ENCODE measurements around the gene MISP.
"Not testable (repeated sequence)": the region's sequence is repeated elsewhere in the genome, so short reads cannot be mapped to it uniquely, and the experiment has no call there.

The MISP gene

GRCh38 chr19:750640-751423, at the start of gene MISP:
TSS of gene MISP (plus strand) at chr19:751112. CDS start at chr19:756947, 5,835 bp downstream.
- H3K4me3 ChIP-seq (ENCODE audit: low read depth, low read length): no peak within 1 kb of the TSS
- TF ChIP-seq CTCF (IDR thresholded peaks at IDR 0.05; ENCODE audit: insufficient read depth, low read depth, low read length, missing control alignments): no peak
- DNase-seq (ENCODE audit: low read depth): no peak

GRCh38 chr19:702847-703246, 48.1 kb upstream of the MISP start:
- not testable (repeated sequence) for H3K4me3 ChIP-seq (ENCODE audit: low read depth, low read length); DNase-seq (ENCODE audit: low read depth)

- no peak for TF ChIP-seq CTCF (IDR thresholded peaks at IDR 0.05; ENCODE audit: insufficient read depth, low read depth, low read length, missing control alignments)
- no peak overlapping the region for H3K4me3 ChIP-seq (ENCODE audit: low read depth, low read length)
- no peak for DNase-seq (ENCODE audit: low read depth)
Observed at GRCh38 chr19:703329-703650, 47.6 kb upstream of the MISP start.

- no peak overlapping the region for H3K4me3 ChIP-seq (ENCODE audit: low read depth, low read length)
Observed at GRCh38 chr19:703651-704446, 47.1 kb upstream of the MISP start.

GRCh38 chr19:704447-704741, 46.5 kb upstream of the MISP start:
- H3K4me3 ChIP-seq (ENCODE audit: low read depth, low read length): no peak overlapping the region
- DNase-seq (ENCODE audit: low read depth): no peak
- no peak for TF ChIP-seq CTCF (IDR thresholded peaks at IDR 0.05; ENCODE audit: insufficient read depth, low read depth, low read length, missing control alignments)

More at GRCh38 chr19:703651-704446, 47.1 kb upstream of the MISP start:
- DNase-seq (ENCODE audit: low read depth): peak; percentile 71
- TF ChIP-seq CTCF (IDR thresholded peaks at IDR 0.05; ENCODE audit: insufficient read depth, low read depth, low read length, missing control alignments): no peak

GRCh38 chr19:708154-709143, 42.5 kb upstream of the MISP start, which contains the start of gene PALM:
TSS of gene PALM (plus strand) at chr19:708935. CDS start at chr19:709147, 212 bp downstream.
- DNase-seq (ENCODE audit: low read depth): no peak
- H3K4me3 ChIP-seq (ENCODE audit: low read depth, low read length): no peak within 1 kb of the TSS
- TF ChIP-seq CTCF (IDR thresholded peaks at IDR 0.05; ENCODE audit: insufficient read depth, low read depth, low read length, missing control alignments): no peak

All from GM12865 (cell line).